HCT116 (cell line): ENCODE measurements around the gene MCL1. TPM values are rescaled to one million over a fixed set of nuclear protein-coding genes. Genes with fewer than 3 reads are reported as not detected.

Experiments
- ATAC-seq: fragments of 200-7000 bp; cut with Tn5 transposase; 2 replicates; pipeline ENCODE4 v1.9.1; 2020; ENCODE audit warnings: mild to moderate bottlenecking, moderate library complexity
- BruUV-seq: library from RNA; stranded (reverse); fragments of 400-500 nt; replicated peaks from 2 replicates; lab custom pipeline; 2021; lab: Mats Ljungman, UMichigan
- CTCF ChIA-PET: fragments of 300-600 bp; sonication (Branson Sonifier 250); formaldehyde crosslinking; loops from one replicate; lab custom pipeline; 2021; ENCODE audit warnings: antibody characterized with exemption; lab: Charles Lee
- POLR2A ChIA-PET: fragments of 300-600, 350-600 bp; sonication (Branson Sonifier 250); formaldehyde crosslinking; loops from one replicate; lab custom pipeline; 2021; ENCODE audit warnings: antibody characterized with exemption; lab: Charles Lee
- RAD21 ChIA-PET, 2 experiments: fragments of 300-600 bp; sonication (Branson Sonifier 250); formaldehyde crosslinking; loops; one replicate each; lab custom pipeline; 2023; ENCODE audit warnings: low total read pairs in 2 of 2; ENCODE audit not compliant: uncharacterized antibody in 2 of 2, unreplicated experiment in 2 of 2, low non-redundant PET in 1 of 2; lab: Charles Lee
- DNase-seq: peaks from one replicate; pipeline ENCODE4 v3.0.0-alpha.2; 2010; ENCODE audit warnings: low read depth, low spot score
- H2AFZ ChIP-seq: fragments of 200-600 bp; shearing (Covaris generic), sonication (generic); 2 replicates; pipeline ENCODE4 v1.6.1; 2017; ENCODE audit warnings: low read depth, mixed run types, mixed read lengths, antibody characterized with exemption, low read length; ENCODE audit not compliant: poor library complexity, severe bottlenecking
- H3K27ac ChIP-seq: 2 replicates; pipeline ENCODE4 v1.5.1; 2012; ENCODE audit warnings: low read depth, low read length
- H3K27me3 ChIP-seq: fragments of 200-600 bp; sonication (generic); 2 replicates; pipeline ENCODE4 v1.6.1; 2016; ENCODE audit warnings: mixed run types, low read length, mixed read lengths; ENCODE audit not compliant: insufficient read depth
- H3K36me3 ChIP-seq, 2 experiments: fragments of 200-500 bp in 1 of 2; fragments of 200-600 bp in 1 of 2; sonication (Bioruptor generic) in 1 of 2; sonication (generic) in 1 of 2; 2 replicates each; pipeline versions ENCODE4 v1.5.1 to v1.6.1; 2014 to 2016; ENCODE audit warnings: low read length in 2 of 2, inconsistent platforms in 1 of 2, mixed read lengths in 1 of 2, mixed run types in 1 of 2; ENCODE audit not compliant: insufficient read depth in 2 of 2, control insufficient read depth in 1 of 2
- H3K4me1 ChIP-seq, 2 experiments: fragments of 200-600 bp in 1 of 2; sonication (generic) in 1 of 2; 2 replicates each; pipeline versions ENCODE4 v1.5.1 to v1.6.1; 2012 to 2017; ENCODE audit warnings: low read length in 2 of 2, inconsistent platforms in 1 of 2, mild to moderate bottlenecking in 1 of 2, mixed read lengths in 1 of 2, mixed run types in 1 of 2, moderate library complexity in 1 of 2; ENCODE audit not compliant: insufficient read depth in 2 of 2, control insufficient read depth in 1 of 2
- H3K4me2 ChIP-seq: fragments of 200-600 bp; sonication (generic); 2 replicates; pipeline ENCODE4 v1.6.1; 2017; ENCODE audit warnings: mixed run types, low read length, mixed read lengths
- H3K4me3 ChIP-seq, 2 experiments: fragments of 200-600 bp in 1 of 2; sonication (generic) in 1 of 2; replicated peaks in 1 of 2; 2 replicates each; pipeline ENCODE4 v1.5.1; 2011 to 2016; ENCODE audit warnings: low read length in 2 of 2, control low read depth in 1 of 2, low read depth in 1 of 2, mild to moderate bottlenecking in 1 of 2, mixed read lengths in 1 of 2, mixed run types in 1 of 2
- H3K79me2 ChIP-seq: fragments of 200-600 bp; sonication (generic); 2 replicates; pipeline ENCODE4 v1.6.1; 2017; ENCODE audit warnings: mild to moderate bottlenecking, mixed run types, low read length, moderate library complexity, mixed read lengths; ENCODE audit not compliant: insufficient read depth
- H3K9ac ChIP-seq: fragments of 200-600 bp; sonication (generic); 2 replicates; pipeline ENCODE4 v1.6.1; 2016; ENCODE audit warnings: low read length, mixed read lengths
- H3K9me2 ChIP-seq: fragments of 200-600 bp; sonication (generic), shearing (Covaris generic); 2 replicates; pipeline ENCODE4 v1.6.1; 2017; ENCODE audit warnings: mixed run types, mild to moderate bottlenecking, moderate library complexity; ENCODE audit not compliant: insufficient read depth
- H3K9me3 ChIP-seq, 2 experiments: fragments of 200-500 bp in 1 of 2; fragments of 200-600 bp in 1 of 2; sonication (Bioruptor generic) in 1 of 2; sonication (generic) in 1 of 2; 2 replicates each; pipeline ENCODE4 v1.6.1; 2014 to 2017; ENCODE audit warnings: low read length in 2 of 2, mixed read lengths in 2 of 2, inconsistent platforms in 1 of 2, low read depth in 1 of 2, mild to moderate bottlenecking in 1 of 2, mixed run types in 1 of 2, moderate library complexity in 1 of 2; ENCODE audit not compliant: control insufficient read depth in 1 of 2, insufficient read depth in 1 of 2
- H4K20me1 ChIP-seq: fragments of 200-600 bp; sonication (generic), shearing (Covaris generic); 2 replicates; pipeline ENCODE4 v1.6.1; 2017; ENCODE audit warnings: mixed run types, mild to moderate bottlenecking, moderate library complexity; ENCODE audit not compliant: insufficient read depth
- CEBPB ChIP-seq: IDR thresholded peaks from 2 replicates; pipeline ENCODE4 v1.6.1; 2012; ENCODE audit warnings: low read depth
- EGR1 ChIP-seq: IDR thresholded peaks from 2 replicates; pipeline ENCODE4 v1.6.1; 2012; ENCODE audit warnings: low read depth
- EZH2 ChIP-seq: fragments of 200-600 bp; sonication (generic); IDR thresholded peaks from 2 replicates; pipeline ENCODE4 v1.6.1; 2017; ENCODE audit warnings: antibody characterized with exemption, mixed run types
- EZH2phosphoT487 ChIP-seq: fragments of 200-600 bp; IDR thresholded peaks from 2 replicates; pipeline ENCODE4 v1.6.1; 2018; ENCODE audit warnings: antibody characterized with exemption, borderline replicate concordance
- FOSL1 ChIP-seq: IDR thresholded peaks from 2 replicates; pipeline ENCODE4 v1.6.1; 2012; ENCODE audit warnings: low read depth
- MAX ChIP-seq: IDR thresholded peaks from 2 replicates; pipeline ENCODE4 v1.6.1; 2012
- RAD21 ChIP-seq: IDR thresholded peaks from 2 replicates; pipeline ENCODE4 v1.6.1; 2012; ENCODE audit warnings: low read depth, mild to moderate bottlenecking
- SP1 ChIP-seq: IDR thresholded peaks from 2 replicates; pipeline ENCODE4 v1.6.1; 2012; ENCODE audit warnings: low read depth
- TCF7L2 ChIP-seq: IDR thresholded peaks from 2 replicates; pipeline ENCODE4 v1.7.0; 2011; ENCODE audit warnings: borderline replicate concordance, inconsistent platforms; ENCODE audit not compliant: insufficient read depth, insufficient read length; ENCODE audit errors: extremely low read depth
- YY1 ChIP-seq: IDR thresholded peaks from 2 replicates; pipeline ENCODE4 v1.6.1; 2011; ENCODE audit warnings: low read length, low read depth, moderate library complexity, mild to moderate bottlenecking; ENCODE audit not compliant: insufficient replicate concordance; ENCODE audit errors: extremely low read depth
- ZFX ChIP-seq: fragments of 450-650 bp; IDR thresholded peaks from 2 replicates; pipeline ENCODE4 v1.6.1; 2017
- ZNF274 ChIP-seq: fragments of 200-500 bp; sonication (Bioruptor generic); IDR thresholded peaks from 2 replicates; pipeline ENCODE4 v1.6.1; 2014; ENCODE audit warnings: mild to moderate bottlenecking, low read depth, low read length, inconsistent platforms
- intact Hi-C: fragments of 100-400 bp; cut with micrococcal nuclease; formaldehyde crosslinking; loops from 2 replicates; pipeline ENCODE4 v1.10.0; 2022
- total RNA-seq: library from RNA; stranded (reverse); gene quantifications from one replicate; pipeline ENCODE4 v1.2.1, GENCODE V29; 2021; ENCODE audit not compliant: unreplicated experiment
- TF ChIP-seq, protein P1 (sequence below), 3 experiments: fragments of 200-600 bp in 1 of 3; sonication (generic) in 1 of 3; IDR thresholded peaks in 2 of 3; conservative IDR thresholded peaks in 1 of 3; 2 replicates each; pipeline ENCODE4 v1.5.1; 2012 to 2017; ENCODE audit warnings: low read depth in 2 of 3, low read length in 2 of 3, antibody characterized with exemption in 1 of 3, borderline replicate concordance in 1 of 3, control low read depth in 1 of 3, mild to moderate bottlenecking in 1 of 3, mixed read lengths in 1 of 3, mixed run types in 1 of 3, moderate library complexity in 1 of 3; ENCODE audit not compliant: insufficient read depth in 1 of 3
- TF ChIP-seq, protein P2 (sequence below): IDR thresholded peaks from 2 replicates; pipeline ENCODE4 v1.6.1; 2012
- TF ChIP-seq, protein P3 (sequence below): IDR thresholded peaks from 2 replicates; pipeline ENCODE4 v1.6.1; 2011; ENCODE audit warnings: mild to moderate bottlenecking, low read length, moderate library complexity; ENCODE audit not compliant: insufficient replicate concordance; ENCODE audit errors: extremely low read depth
- TF ChIP-seq, protein P4 (sequence below): IDR thresholded peaks from 2 replicates; pipeline ENCODE4 v1.6.1; 2012; ENCODE audit warnings: low read depth

Gene MCL1
- total RNA-seq, 1 experiment from 2014 or later, result 146 TPM

DNA sequence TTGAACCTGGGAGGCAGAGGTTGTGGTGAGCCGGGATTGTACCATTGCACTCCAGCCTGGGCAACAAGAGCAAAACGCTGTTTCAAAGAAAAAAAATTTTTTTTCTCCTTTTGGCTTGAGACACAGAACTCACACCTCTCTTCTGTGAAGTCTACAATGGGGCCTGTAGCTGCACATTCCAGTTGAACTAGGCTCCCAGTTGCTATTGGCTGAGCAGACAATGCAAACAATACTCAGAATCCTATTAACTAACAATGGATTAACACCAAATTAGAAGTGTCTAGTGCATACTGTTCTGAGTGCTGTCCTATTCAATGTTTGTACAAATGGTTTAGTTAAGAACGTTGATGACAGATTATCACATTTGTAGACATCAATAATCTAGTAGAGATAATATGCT lies 17.6 kb upstream of the MCL1 start (continued):
- TF ChIP-seq, protein P1, sequence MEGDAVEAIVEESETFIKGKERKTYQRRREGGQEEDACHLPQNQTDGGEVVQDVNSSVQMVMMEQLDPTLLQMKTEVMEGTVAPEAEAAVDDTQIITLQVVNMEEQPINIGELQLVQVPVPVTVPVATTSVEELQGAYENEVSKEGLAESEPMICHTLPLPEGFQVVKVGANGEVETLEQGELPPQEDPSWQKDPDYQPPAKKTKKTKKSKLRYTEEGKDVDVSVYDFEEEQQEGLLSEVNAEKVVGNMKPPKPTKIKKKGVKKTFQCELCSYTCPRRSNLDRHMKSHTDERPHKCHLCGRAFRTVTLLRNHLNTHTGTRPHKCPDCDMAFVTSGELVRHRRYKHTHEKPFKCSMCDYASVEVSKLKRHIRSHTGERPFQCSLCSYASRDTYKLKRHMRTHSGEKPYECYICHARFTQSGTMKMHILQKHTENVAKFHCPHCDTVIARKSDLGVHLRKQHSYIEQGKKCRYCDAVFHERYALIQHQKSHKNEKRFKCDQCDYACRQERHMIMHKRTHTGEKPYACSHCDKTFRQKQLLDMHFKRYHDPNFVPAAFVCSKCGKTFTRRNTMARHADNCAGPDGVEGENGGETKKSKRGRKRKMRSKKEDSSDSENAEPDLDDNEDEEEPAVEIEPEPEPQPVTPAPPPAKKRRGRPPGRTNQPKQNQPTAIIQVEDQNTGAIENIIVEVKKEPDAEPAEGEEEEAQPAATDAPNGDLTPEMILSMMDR (IDR thresholded peaks at IDR 0.05 in 2 of 3, conservative IDR thresholded peaks at IDR 0.05 in 1 of 3; ENCODE audit: borderline replicate concordance in 1 of 3, insufficient read depth in 1 of 3, low read depth in 2 of 3, low read length in 2 of 3), result no peak

GRCh38 chr1:150596095-150596892 lies 16.9 kb upstream of the MCL1 start:
- H3K4me3 ChIP-seq, result no peak overlapping the region
- no peak overlapping the region for H2AFZ ChIP-seq
- H3K9ac ChIP-seq, result no peak overlapping the region
- no peaks in the 10 kb centered on the region for H3K79me2 ChIP-seq
- ATAC-seq (peak; percentile 52; the same call in 1 of the 2 replicates), DNase-seq (no peak)
- no peaks in the 10 kb centered on the region for H4K20me1 ChIP-seq
- no peak overlapping the region for H3K27ac ChIP-seq
- no peaks in the 10 kb centered on the region for H3K9me3 ChIP-seq
- BruUV-seq, result no TSS peak
- ChIA-PET POLR2A (interaction anchor here (3.4 kb wide), 1 partner anchor 17 kb away, joined by 18 read pairs; the partner anchor contains the start of gene MCL1), RAD21 (no interaction called here), CTCF (no interaction called here)
- no peaks in the 10 kb centered on the region for H3K9me2 ChIP-seq
- no peaks in the 10 kb centered on the region for H3K36me3 ChIP-seq
- intact Hi-C loops, result no loop called here
- peak overlapping the region; percentile 24; the same call in 1 of the 2 replicates for H3K4me2 ChIP-seq
- no peaks in the 10 kb centered on the region for H3K27me3 ChIP-seq
- peaks cover 7 to 36% of the 10 kb centered on the region in 2 experiments; a peak in 3 of 4 replicates for H3K4me1 ChIP-seq
- TF ChIP-seq EGR1 (no peak), TCF7L2 (no peak), ZNF274 (no peak), EZH2phosphoT487 (no peak), SP1 (no peak), CEBPB (no peak), FOSL1 (no peak), ZFX (no peak), EZH2 (no peak), MAX (no peak), RAD21 (no peak), YY1 (no peak)
- TF ChIP-seq, protein P2, sequence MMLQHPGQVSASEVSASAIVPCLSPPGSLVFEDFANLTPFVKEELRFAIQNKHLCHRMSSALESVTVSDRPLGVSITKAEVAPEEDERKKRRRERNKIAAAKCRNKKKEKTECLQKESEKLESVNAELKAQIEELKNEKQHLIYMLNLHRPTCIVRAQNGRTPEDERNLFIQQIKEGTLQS, result no peak
- TF ChIP-seq, protein P3, sequence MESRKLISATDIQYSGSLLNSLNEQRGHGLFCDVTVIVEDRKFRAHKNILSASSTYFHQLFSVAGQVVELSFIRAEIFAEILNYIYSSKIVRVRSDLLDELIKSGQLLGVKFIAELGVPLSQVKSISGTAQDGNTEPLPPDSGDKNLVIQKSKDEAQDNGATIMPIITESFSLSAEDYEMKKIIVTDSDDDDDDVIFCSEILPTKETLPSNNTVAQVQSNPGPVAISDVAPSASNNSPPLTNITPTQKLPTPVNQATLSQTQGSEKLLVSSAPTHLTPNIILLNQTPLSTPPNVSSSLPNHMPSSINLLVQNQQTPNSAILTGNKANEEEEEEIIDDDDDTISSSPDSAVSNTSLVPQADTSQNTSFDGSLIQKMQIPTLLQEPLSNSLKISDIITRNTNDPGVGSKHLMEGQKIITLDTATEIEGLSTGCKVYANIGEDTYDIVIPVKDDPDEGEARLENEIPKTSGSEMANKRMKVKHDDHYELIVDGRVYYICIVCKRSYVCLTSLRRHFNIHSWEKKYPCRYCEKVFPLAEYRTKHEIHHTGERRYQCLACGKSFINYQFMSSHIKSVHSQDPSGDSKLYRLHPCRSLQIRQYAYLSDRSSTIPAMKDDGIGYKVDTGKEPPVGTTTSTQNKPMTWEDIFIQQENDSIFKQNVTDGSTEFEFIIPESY, result no peak
- TF ChIP-seq, protein P4, sequence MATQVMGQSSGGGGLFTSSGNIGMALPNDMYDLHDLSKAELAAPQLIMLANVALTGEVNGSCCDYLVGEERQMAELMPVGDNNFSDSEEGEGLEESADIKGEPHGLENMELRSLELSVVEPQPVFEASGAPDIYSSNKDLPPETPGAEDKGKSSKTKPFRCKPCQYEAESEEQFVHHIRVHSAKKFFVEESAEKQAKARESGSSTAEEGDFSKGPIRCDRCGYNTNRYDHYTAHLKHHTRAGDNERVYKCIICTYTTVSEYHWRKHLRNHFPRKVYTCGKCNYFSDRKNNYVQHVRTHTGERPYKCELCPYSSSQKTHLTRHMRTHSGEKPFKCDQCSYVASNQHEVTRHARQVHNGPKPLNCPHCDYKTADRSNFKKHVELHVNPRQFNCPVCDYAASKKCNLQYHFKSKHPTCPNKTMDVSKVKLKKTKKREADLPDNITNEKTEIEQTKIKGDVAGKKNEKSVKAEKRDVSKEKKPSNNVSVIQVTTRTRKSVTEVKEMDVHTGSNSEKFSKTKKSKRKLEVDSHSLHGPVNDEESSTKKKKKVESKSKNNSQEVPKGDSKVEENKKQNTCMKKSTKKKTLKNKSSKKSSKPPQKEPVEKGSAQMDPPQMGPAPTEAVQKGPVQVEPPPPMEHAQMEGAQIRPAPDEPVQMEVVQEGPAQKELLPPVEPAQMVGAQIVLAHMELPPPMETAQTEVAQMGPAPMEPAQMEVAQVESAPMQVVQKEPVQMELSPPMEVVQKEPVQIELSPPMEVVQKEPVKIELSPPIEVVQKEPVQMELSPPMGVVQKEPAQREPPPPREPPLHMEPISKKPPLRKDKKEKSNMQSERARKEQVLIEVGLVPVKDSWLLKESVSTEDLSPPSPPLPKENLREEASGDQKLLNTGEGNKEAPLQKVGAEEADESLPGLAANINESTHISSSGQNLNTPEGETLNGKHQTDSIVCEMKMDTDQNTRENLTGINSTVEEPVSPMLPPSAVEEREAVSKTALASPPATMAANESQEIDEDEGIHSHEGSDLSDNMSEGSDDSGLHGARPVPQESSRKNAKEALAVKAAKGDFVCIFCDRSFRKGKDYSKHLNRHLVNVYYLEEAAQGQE, result no peak
